ENCODE results near the gene C6orf118. TPM values are rescaled to one million over a fixed set of nuclear protein-coding genes. Genes with fewer than 3 reads are reported as not detected.

C6orf118 gene
- total RNA-seq, 1 experiment from 2014 or later = not detected

DNA sequence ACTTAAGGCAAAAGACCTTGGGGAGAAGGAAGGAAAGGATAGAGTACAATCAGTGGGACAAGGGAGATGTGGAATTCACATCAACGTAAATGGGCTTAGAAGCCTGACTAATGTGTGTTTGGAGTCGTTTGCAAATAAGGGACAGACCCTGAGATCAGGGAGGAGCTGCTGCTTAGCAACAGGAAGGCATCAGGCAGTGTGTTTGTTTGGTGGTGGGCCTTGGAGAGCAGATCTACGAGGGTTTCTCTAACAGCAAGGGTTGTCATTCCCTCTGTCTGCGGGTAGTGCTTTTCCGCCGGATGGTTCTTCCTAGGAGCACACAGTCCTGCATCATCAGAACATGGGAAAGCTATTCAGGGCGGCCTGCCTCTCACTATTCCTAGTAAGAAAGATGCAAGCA lies 40.4 kb downstream of the C6orf118 start:
- Mint-ChIP-seq H3K4me3 (no peak overlapping the region), H3K27me3 (ENCODE audit: low read depth) (no peaks in the 10 kb centered on the region), H3K36me3 (ENCODE audit: insufficient read depth in 1 of 3, low read depth in 3 of 3) (no peaks in the 10 kb centered on the region), H3K9me3 (no peaks in the 10 kb centered on the region), H3K27ac (no peak overlapping the region), H3K4me1 (no peaks in the 10 kb centered on the region)
- Histone ChIP-seq H2BK12ac (ENCODE audit: insufficient read length, low read depth, low read length) (no peak overlapping the region), H2AK5ac (ENCODE audit: insufficient read length, low read length) (no peak overlapping the region), H3K18ac (ENCODE audit: insufficient read length, low read depth, low read length) (no peak overlapping the region), H3K4me1 (ENCODE audit: insufficient read depth, low read length) (no peaks in the 10 kb centered on the region), H3K4me2 (ENCODE audit: insufficient read depth, insufficient read length, low read length) (no peak overlapping the region), H2BK120ac (ENCODE audit: low read depth, low read length, poor library complexity, severe bottlenecking) (no peak overlapping the region), H3K9ac (ENCODE audit: extremely low read depth, insufficient read length, low read length) (no peak overlapping the region), H3K79me1 (ENCODE audit: insufficient read depth, low read depth, low read length, poor library complexity, severe bottlenecking) (no peaks in the 10 kb centered on the region), H4K91ac (ENCODE audit: insufficient read length, low read depth, low read length) (no peak overlapping the region), H3K27me3 (ENCODE audit: insufficient read depth, low read length) (no peaks in the 10 kb centered on the region), H2BK15ac (ENCODE audit: low read depth, low read length) (no peak overlapping the region), H3K79me2 (ENCODE audit: insufficient read depth, low read length) (no peaks in the 10 kb centered on the region), H3K27ac (ENCODE audit: insufficient read length, low read depth, low read length) (no peak overlapping the region), H3T11ph (ENCODE audit: low read length) (no peak overlapping the region), H4K8ac (replicated peaks; ENCODE audit: insufficient read length, low read depth, low read length) (no peak overlapping the region), H3K23ac (ENCODE audit: insufficient read length, low read depth, low read length) (no peak overlapping the region), H3K56ac (ENCODE audit: insufficient read length, low read depth, low read length) (no peak overlapping the region), H3K23me2 (ENCODE audit: insufficient read length, low read depth, low read length, poor library complexity, severe bottlenecking) (no peaks in the 10 kb centered on the region), H3K14ac (ENCODE audit: insufficient read depth, low read length) (no peak overlapping the region), H4K20me1 (ENCODE audit: control insufficient read depth, insufficient read depth, insufficient read length) (no peaks in the 10 kb centered on the region), H2BK5ac (ENCODE audit: insufficient read length, low read length) (no peak overlapping the region), H3K9me3 (ENCODE audit: control insufficient read depth, low read depth, low read length) (no peaks in the 10 kb centered on the region), H2BK20ac (ENCODE audit: low read depth, low read length, poor library complexity, severe bottlenecking) (no peak overlapping the region), H4K5ac (ENCODE audit: insufficient read length, low read depth, low read length) (no peak overlapping the region), H2AFZ (ENCODE audit: low read length) (no peak overlapping the region), H3K4ac (ENCODE audit: low read depth, low read length) (no peak overlapping the region)
- no peak for DNase-seq
- WGBS (ENCODE audit: extremely low coverage, insufficient read length, low lambda C conversion rate) = no CpG with 5 or more reads among the region's 7 CpGs
- TF ChIP-seq, protein P1, sequence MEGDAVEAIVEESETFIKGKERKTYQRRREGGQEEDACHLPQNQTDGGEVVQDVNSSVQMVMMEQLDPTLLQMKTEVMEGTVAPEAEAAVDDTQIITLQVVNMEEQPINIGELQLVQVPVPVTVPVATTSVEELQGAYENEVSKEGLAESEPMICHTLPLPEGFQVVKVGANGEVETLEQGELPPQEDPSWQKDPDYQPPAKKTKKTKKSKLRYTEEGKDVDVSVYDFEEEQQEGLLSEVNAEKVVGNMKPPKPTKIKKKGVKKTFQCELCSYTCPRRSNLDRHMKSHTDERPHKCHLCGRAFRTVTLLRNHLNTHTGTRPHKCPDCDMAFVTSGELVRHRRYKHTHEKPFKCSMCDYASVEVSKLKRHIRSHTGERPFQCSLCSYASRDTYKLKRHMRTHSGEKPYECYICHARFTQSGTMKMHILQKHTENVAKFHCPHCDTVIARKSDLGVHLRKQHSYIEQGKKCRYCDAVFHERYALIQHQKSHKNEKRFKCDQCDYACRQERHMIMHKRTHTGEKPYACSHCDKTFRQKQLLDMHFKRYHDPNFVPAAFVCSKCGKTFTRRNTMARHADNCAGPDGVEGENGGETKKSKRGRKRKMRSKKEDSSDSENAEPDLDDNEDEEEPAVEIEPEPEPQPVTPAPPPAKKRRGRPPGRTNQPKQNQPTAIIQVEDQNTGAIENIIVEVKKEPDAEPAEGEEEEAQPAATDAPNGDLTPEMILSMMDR (conservative IDR thresholded peaks at IDR 0.05) = no peak

Measured in H9 (cell line).